HG03442 (cell line): Measurements from ENCODE around the gene AMBP.

ENCODE experiments used
- ATAC-seq: cut with Tn5 transposase; IDR thresholded peaks from one replicate; pipeline ENCODE4 v1.9.1; 2021; ENCODE audit warnings: mild to moderate bottlenecking, moderate library complexity; ENCODE audit not compliant: unreplicated experiment

The AMBP gene

DNA sequence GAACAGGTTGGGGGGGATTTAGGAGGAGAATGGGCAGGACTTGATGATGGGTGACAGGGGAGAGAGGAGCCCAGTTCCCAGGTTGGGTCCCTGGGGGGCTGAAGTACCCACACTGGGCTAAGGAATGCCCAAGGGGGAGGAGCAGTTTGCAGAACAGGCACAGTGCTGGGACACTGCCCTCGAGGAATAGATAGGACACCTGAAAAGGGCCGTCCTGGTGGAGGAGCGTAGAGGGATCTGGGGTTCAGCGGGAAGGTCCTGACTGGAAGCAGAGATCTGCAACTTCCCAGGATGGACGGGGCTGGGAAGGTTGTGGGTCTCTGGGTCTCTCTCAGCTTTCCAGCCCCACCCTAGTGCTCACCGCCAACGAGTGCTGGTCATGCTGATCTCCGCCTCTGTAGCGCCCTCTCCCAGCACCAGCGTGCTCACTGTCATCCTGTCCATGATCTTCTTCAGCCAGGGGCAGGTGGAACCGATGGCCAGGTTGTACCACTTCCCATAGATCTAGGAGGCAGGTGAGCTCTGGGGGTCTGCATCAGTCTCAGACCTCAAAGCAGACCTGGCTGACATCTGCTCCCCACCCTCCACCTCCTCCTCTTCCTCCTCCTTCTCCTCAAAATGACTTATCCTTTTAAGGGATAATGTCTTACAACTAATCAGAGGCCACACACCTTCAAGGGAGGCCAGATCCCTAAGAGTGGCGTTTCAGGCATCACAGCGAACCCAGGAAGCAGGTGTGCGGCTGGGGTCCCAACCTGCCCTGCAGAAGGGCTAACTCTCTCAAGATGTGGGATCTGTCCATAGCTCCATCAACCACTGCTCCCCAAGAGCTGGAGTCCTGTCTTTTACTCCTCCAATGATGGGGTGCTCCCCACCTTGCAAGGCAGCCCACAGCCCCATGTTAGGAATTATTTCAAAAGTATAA, 1.6 kb downstream of the AMBP start:
- ATAC-seq: no peak

DNA sequence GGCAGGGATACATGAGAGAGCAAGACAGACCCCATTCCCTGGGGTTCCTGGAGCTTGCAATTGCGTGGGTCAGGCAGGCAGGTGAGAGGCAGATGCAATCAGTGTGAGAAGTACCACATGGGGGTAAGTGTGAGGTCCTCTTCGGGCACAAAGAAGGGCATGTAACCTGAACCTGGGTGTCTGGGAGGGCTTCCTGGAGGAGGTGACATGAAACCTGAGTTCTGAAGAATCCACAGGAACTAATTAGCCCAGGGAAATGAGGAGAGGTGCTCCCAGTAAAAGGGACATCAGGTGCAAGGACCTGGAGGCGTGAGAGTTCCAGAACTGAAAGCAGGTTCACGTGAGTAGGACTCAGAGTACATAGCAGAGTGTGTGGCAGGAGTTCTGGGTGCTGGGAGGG, 2.5 kb downstream of the AMBP start:
- no peak for ATAC-seq

DNA sequence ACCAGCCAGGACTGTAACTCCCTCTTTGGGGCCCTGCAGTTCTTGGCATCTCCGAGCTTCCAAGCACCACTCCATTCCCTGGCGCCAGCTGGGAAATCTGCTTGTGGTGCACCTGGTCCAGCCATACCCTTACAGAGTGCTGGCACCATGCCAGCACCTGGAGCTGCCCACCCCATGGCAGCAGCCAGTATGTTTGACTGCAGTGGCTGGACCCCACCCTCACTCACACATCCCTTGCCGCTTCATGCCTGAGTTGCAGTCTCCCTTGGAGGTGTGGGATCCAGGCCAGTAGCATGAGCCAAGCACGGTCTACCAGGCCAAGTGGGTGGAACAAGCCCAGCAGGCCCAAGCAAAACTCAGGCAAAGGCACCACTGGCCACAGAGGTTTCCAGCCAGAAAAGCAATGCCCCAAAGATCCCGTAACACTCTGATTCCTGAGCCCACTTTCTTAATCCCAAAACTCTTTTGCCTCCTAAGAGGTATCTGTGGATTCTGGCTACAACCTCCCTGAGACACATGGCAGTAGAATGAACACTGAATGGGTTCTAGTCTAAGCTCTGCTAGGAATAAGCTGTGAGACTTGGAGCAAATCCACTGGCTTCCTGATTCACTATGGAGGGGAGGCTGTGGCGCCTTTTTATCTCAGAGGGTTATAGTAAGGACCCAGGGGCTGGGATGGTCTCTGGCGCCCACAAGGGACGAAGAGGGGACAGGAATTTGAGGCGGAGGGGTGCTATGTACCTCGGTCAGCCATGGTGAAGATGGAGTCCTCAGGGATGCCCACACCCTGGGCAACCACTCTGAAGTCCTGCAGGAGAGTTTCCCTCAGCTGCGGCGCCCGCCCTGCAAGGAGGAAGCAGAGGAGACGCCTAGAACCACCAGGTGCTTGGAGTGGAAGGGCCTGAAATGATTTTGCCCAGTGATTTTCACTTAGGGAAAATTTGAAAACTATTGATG, 5.6 kb downstream of the AMBP start:
- no peak for ATAC-seq

DNA sequence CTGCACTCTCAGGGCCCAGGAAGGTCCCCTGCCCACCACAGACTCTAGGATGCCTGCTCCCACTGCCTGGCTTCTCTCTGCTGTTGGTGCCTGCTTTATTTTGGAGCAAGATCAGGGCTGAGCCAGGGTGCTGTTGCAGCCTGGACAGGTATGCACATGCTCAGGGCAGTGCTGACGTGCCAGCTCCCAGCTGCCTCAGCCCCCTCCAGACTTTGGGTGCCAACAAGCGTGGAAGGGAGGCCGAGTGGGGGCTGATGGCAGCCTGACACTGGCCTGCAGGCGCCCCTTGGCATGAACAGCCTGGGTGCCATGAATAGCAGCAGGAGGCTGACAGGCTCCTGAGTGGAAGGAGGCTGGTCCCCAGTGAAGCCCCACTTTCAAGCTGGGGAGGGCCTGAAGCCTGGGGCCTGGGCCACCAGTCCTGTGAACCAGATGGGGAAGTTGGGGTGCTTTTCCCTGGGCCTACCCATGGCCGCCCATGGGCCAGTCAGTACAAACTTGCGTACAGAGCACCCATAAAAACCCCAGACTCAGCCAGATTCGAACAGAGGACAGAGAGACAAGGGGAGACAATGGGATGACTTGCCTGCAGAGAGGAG, 6.8 kb downstream of the AMBP start:
- ATAC-seq: no peak

- ATAC-seq: no peak
These were observed 7.7 kb downstream of the AMBP start for GRCh38 chr9:114070188-114071103.

DNA sequence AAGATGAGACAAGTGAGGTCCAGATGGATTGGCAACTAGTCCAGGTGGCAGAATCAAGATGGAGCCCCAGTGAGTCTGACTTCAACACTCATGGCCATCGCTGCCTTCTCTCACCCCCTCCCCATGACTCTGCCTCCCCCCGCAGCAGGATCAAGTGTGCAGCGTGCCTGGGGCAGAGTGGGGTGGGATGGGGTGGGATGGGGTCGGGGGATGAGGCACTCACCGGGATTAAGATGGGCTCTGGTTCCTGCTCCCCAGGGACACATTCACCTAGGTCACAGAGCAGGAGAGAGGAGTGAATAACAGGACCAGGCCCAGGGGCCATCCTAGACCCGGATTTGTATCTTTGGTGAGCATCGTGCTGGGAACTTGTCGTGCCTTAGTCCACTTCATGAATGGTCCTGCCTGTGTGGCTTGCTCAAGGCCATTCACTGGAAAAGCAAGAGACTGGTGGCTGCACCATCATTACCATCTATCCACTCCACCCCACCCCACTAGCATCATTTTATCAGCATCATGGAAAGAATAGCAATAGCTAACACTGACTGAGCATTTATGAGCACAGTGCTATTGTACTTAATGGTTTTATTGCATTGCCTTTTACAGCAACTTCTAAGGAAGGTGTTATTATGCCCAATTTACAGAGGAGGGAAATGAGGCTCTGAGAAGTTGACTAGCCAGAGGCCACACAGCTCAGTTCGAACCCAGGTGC, 8.5 kb downstream of the AMBP start:
- ATAC-seq: no peak

DNA sequence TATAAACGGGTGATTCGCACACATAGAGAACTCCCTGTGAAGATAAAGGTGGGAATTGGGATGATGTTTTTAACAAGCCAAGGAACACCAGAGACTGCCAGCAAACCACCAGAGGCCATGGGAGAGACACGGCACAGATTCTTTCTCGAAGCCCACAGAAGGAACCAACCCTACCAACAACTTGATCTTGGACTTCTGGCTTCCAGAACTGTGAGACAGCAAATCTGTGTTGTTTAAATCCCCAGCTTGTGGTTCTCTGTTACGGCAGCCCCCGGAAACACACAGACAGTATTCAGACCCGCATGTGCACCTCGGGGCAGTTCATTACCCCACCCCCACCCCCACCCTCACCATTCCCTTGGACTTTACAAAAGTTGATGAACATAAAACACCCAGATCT, 12.8 kb downstream of the AMBP start:
- ATAC-seq: no peak

- ATAC-seq: no peak
These were observed 16.1 kb downstream of the AMBP start for GRCh38 chr9:114061830-114062474.

DNA sequence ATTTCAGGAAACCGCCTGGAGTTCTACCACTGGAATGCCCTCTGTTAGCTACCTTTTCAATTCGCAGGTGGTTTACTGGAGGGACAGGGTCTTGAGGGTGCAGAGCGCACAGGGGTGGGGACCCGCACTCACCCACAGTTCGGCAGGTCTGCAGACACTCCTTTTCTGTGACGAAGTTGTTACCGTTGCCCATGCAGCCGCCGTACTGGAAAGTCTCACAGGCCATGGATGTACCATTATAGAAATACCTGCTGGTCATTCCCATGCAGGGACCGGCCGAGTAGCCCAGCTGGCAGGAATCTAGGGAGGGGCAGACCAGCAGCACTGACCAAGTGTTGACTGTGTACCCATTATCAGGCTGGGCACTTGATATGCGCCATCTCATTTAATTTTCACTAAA, 16.8 kb downstream of the AMBP start:
- ATAC-seq: no peak

- no peak for ATAC-seq
These were observed 17.4 kb downstream of the AMBP start for GRCh38 chr9:114060711-114061110.

GRCh38 chr9:114060070-114060469, 18.0 kb downstream of the AMBP start:
- no peak for ATAC-seq

GRCh38 chr9:114059047-114059803, 18.9 kb downstream of the AMBP start:
- ATAC-seq: no peak

DNA sequence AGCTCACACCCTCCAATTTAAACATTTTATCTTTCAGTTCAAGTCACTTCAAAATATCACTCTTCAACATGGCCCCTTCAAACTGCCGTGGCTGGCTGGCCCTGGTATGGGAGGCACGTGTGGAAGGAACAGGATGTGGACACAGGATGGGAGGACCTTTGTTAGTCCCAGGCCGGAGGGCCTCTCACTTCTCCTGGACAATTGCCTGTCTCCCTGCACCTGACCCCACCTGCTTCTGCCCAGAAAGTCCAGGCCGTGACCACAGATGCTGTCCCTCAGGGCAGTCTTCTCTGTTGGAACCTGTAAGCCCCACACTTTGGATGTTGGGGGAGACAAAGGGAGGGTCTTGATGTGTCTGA, 19.4 kb downstream of the AMBP start:
- ATAC-seq: no peak

DNA sequence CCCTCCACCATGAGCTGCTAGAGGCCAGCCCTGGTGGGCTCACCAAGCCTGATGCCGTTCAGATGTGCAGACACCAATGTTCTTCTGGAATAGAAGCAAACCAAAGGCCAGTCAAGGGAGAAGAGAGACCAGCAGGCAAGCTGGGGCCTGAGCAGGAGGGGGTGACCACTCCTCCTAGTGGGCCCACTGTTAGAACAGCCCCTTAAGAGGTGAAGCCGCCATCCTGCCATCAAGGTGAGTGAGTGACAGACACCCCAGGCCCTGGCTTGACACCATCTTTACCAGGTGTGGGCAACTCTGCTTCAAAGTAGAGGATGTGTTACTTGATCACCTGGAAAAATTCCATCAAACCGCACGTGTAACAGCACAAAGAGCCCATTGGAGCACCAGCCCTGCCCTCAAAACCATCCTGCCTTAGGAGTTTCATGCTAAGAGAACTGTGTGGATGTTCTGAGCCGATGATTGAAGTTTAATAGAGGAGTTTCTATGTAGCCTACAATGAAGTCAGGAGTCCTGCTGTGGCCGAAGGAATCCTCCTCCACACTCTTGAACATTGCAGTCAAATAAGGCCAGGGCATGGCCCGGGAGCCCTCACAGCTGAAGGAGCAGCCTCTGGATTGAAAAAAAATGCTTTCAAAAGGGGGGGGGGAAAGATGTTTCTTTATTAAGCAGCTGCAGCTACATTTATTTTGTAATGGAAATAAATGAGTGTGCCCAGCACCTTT, 20.8 kb downstream of the AMBP start:
- no peak for ATAC-seq

DNA sequence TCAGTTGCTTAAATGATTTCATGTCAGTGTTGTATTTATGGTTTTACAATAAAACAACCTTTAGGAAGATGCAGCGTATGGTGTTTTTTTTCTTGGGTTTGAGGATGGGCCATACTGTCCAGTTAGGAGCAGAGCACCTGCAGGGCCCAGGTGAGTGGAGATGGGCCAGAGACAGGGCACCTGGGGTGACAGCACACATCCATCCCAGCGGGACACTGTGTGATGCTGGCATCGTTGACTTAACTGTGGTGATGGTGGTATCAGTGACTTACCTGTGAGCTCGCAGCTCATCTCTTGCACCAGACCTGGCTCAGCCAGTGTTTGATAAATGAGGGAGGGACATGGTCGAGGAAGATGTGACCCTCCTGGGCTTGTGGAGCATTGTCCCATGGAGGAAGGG, 21.6 kb downstream of the AMBP start:
- ATAC-seq: no peak

DNA sequence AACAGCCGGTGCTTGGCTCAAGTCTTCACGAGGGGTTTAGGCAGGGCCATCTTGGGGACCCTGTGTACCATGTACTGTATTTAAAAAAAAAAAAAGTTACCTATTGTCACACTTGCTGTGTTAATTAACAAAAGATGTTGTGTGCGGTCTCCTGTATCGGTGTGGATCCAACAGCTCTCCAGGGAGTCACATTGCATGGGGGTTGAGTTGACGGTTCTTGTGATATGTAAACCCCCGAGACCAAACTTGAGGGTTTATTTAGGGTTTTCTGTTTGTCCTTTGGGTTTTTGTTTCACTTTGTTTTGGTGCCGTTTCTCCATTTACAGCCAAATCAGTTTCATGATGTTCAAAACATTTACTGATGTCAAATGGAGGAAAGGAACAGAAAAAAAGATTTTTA, 22.2 kb downstream of the AMBP start:
- no peak for ATAC-seq

DNA sequence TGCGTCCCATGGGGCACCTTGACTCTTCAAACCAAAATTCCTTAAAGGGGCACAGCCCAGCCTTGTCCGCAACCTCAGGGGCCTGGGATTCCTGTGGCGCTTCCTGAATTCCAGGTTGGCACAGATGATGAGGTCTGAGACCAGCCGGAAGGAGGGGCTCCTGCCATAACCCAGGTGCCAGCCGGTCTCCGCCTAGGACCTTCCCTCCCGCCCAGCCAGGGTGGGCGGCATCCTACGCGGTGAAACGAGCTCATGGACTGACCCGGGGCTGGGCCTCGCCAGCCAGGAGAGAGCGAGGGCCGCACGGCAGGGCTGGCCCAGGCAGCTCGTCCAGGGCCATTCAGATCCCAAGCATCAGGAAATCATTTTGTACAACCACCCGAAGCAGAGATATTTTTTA, 23.0 kb downstream of the AMBP start:
- ATAC-seq: no peak

- no peak for ATAC-seq
These were observed 23.9 kb downstream of the AMBP start for GRCh38 chr9:114054191-114054690.
